NB4 (cell line): ENCODE measurements around the gene TLE2.
"Not testable (repeated sequence)": the region's sequence is repeated elsewhere in the genome, so short reads cannot be mapped to it uniquely, and the experiment has no call there.

Experiments used
- DNase-seq: peaks from one replicate; pipeline ENCODE4 v3.0.0; 2010; ENCODE audit warnings: low read depth
- H3K4me3 ChIP-seq: one replicate; pipeline ENCODE4 v1.5.1; 2011; ENCODE audit warnings: mild to moderate bottlenecking, low read depth, low read length, moderate library complexity
- MYC ChIP-seq: IDR thresholded peaks from 2 replicates; pipeline ENCODE4 v1.6.1; 2011; ENCODE audit warnings: low read depth, low read length
- POLR2A ChIP-seq: IDR thresholded peaks from 2 replicates; pipeline ENCODE4 v1.6.1; 2011; ENCODE audit warnings: mild to moderate bottlenecking; ENCODE audit not compliant: insufficient read length; ENCODE audit errors: extremely low read depth
- TF ChIP-seq, protein P1 (sequence below): IDR thresholded peaks from one replicate; pipeline ENCODE4 v1.5.1; 2012; ENCODE audit warnings: low read depth, low read length
- TF ChIP-seq, protein P2 (sequence below): IDR thresholded peaks from 2 replicates; pipeline ENCODE4 v1.6.1; 2011; ENCODE audit warnings: low read depth, low read length

Gene TLE2

DNA sequence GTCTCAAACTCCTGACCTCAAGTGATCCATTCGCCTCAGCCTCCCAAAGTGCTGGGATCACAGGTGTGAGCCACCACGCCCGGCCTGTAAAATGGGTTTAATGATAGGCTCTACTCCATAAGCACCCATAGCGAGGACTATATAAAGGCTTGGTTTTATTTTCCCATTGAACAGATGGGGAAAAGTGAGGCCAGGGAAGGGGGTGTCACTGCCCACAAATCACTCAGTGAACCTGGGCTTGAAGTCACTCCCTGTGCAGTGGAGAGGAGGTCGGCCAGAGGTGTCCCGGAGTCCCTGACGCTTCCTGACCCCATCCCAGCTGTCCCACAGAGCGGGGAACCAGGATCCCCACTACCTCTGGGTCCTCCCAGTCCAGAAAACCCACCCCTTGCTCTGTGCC, 14.9 kb downstream of the TLE2 start:
- no peak for DNase-seq
- TF ChIP-seq POLR2A (no peak), MYC (no peak)
- TF ChIP-seq, protein P1, sequence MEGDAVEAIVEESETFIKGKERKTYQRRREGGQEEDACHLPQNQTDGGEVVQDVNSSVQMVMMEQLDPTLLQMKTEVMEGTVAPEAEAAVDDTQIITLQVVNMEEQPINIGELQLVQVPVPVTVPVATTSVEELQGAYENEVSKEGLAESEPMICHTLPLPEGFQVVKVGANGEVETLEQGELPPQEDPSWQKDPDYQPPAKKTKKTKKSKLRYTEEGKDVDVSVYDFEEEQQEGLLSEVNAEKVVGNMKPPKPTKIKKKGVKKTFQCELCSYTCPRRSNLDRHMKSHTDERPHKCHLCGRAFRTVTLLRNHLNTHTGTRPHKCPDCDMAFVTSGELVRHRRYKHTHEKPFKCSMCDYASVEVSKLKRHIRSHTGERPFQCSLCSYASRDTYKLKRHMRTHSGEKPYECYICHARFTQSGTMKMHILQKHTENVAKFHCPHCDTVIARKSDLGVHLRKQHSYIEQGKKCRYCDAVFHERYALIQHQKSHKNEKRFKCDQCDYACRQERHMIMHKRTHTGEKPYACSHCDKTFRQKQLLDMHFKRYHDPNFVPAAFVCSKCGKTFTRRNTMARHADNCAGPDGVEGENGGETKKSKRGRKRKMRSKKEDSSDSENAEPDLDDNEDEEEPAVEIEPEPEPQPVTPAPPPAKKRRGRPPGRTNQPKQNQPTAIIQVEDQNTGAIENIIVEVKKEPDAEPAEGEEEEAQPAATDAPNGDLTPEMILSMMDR: no peak
- TF ChIP-seq, protein P2, sequence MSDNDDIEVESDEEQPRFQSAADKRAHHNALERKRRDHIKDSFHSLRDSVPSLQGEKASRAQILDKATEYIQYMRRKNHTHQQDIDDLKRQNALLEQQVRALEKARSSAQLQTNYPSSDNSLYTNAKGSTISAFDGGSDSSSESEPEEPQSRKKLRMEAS: no peak
- no peak overlapping the region for H3K4me3 ChIP-seq

DNA sequence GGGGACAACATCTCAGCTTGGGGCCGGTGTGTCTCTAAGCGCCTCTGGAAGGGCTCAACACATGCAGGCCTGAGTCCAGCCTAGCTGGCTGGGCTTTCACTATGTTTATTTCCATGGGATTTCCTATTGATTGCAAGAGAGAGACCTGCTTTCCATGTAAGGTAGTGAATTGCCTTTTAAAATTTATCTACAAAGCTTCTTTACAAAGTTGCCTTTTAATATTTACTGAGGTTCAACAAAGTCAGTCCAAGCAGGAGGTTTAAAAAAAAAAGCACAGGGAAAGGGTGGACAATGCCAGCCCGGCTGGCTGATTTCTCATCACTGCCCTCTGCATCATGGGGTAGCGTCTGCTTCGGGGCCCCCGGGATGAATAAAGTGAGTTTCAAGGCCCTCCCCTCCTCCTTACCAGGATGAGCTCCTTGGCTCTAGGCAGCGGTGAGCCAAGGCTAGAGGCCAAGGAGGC, 15.8 kb downstream of the TLE2 start:
- no peak for DNase-seq
- TF ChIP-seq, protein P1: no peak
- TF ChIP-seq POLR2A (no peak), MYC (no peak)
- TF ChIP-seq, protein P2: no peak
- no peak overlapping the region for H3K4me3 ChIP-seq

DNA sequence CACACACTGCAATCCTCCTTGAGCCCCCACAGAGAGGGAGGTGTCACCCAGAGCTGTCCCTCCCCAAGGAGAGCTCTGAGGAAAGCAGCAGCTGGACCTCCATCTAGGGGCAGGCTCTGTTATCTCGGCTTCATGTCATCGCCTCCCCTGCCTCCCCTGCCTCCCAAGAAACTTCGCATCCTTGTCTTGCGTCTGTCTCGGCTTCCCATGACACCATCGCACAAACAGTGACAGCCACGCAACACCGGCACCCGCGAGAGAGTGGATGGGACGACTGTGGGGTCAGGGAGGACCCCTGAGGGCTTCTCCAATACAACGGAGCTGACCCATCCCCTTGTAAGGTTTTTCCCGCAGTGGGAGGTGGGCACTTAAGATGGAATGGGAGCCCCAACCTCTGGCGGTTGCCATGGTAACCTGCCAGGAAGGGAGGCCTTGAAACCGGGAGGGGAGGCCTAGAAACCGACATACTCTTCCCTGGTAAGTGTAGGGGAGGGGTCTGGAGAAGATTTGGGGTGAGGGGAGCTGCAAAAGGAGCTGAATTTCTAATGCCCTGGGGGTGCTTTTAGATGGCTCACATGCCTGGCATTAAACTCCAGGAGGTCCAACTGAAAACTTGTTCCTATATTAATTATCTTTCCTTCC, 16.3 kb downstream of the TLE2 start:
- TF ChIP-seq, protein P1: no peak
- TF ChIP-seq, protein P2: no peak
- TF ChIP-seq MYC (no peak), POLR2A (no peak)
- DNase-seq: no peak
- H3K4me3 ChIP-seq: no peak overlapping the region

DNA sequence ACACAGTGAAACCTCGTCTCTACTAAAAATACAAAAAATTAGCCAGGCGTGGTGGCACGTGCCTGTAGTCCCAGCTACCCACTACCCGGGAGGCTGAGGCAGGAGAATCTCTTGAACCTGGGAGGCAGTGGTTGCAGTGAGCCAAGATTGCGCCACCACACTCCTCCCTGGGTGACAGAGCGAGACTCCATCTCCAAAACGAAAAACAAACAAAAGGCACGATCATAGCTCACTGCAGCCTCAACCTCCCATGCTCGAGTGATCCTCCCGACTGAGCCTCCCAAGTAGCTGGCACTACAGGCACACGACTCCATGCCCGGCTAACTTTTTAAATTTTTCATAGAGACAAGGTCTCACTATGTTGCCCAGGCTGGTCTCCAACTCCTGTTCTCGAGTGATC, 17.0 kb downstream of the TLE2 start:
- not testable (repeated sequence) for H3K4me3 ChIP-seq, DNase-seq

DNA sequence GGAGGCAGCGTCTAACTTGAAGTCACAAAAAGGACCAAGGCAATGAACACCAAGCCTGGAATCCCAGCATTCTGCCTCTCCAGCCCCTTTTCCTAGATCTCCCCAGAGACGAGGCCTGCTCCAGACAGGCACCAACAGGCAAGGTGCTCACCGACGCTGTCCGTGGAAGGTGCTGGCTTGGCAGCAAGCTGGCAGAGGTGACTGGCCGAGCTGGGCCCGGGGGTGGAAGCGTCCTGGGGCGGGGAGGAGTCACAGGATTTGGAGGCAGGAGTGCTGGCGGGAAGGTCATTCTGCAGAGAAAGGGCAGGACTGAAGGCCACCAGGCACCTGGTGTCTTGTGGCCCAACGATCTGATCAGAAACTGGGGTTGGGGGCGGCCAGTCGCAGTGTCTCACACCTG, 18.2 kb downstream of the TLE2 start:
- no peak overlapping the region for H3K4me3 ChIP-seq
- DNase-seq: no peak
- TF ChIP-seq MYC: no peak
- TF ChIP-seq, protein P2: no peak
- TF ChIP-seq POLR2A: no peak
- TF ChIP-seq, protein P1: no peak

DNA sequence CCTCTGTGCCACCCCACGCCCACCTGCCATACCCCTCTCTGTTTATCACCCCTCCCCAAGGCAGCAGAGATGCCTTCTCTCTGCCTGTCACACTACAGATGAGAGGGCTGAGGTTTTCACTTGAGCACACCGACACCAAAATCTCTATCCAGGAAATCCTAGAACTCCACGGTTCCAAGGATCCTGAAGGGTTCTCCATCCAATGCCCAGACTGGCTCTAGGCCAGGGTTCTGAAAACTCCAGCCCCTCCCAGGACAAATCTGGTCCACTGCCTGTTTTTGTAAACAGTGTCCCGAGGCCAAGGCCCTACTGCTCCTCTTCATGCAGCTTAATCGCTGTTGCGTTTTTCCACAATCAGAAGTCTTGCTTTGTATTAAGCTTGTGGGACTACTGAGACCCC, 20.1 kb downstream of the TLE2 start:
- no peak for DNase-seq
- no peak overlapping the region for H3K4me3 ChIP-seq
- TF ChIP-seq MYC (no peak), POLR2A (no peak)
- TF ChIP-seq, protein P1: no peak
- TF ChIP-seq, protein P2: no peak
